Retinal pigment epithelial cell (primary cell): ENCODE results near the gene ADGRL3.

Experiments used
- DNase-seq: peaks from one replicate; pipeline ENCODE4 v3.0.0-alpha.2; 2010; ENCODE audit warnings: low read depth
- H3K4me3 ChIP-seq: 2 replicates; pipeline ENCODE4 v1.5.1; 2011; ENCODE audit warnings: mild to moderate bottlenecking, low read length, control low read depth, moderate library complexity
- TF ChIP-seq, protein P1 (sequence below): conservative IDR thresholded peaks from 2 replicates; pipeline ENCODE4 v1.5.1; 2011; ENCODE audit warnings: low read depth, low read length, control low read depth, inconsistent platforms

ADGRL3 gene

DNA sequence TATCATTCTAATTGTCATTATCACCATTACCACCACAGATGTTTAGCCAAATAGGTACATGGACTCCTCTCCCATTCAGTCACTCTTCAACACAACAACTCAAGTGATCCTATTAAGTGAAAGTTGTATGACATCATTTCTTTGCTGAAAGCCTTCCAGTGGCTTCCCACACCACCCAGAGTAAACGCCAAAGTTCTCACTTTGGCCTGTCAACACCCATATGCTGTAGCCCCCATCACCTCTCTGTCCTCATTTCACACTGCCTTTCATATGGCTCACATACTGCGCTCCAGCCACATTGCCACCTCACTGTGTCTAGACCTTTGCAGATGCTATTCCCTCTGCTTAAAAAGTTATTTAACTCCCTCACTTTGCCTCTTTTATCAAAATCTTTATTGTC is 682.3 kb downstream of the ADGRL3 start:
- DNase-seq: no peak
- TF ChIP-seq, protein P1, sequence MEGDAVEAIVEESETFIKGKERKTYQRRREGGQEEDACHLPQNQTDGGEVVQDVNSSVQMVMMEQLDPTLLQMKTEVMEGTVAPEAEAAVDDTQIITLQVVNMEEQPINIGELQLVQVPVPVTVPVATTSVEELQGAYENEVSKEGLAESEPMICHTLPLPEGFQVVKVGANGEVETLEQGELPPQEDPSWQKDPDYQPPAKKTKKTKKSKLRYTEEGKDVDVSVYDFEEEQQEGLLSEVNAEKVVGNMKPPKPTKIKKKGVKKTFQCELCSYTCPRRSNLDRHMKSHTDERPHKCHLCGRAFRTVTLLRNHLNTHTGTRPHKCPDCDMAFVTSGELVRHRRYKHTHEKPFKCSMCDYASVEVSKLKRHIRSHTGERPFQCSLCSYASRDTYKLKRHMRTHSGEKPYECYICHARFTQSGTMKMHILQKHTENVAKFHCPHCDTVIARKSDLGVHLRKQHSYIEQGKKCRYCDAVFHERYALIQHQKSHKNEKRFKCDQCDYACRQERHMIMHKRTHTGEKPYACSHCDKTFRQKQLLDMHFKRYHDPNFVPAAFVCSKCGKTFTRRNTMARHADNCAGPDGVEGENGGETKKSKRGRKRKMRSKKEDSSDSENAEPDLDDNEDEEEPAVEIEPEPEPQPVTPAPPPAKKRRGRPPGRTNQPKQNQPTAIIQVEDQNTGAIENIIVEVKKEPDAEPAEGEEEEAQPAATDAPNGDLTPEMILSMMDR: no peak
- H3K4me3 ChIP-seq: no peak overlapping the region

DNA sequence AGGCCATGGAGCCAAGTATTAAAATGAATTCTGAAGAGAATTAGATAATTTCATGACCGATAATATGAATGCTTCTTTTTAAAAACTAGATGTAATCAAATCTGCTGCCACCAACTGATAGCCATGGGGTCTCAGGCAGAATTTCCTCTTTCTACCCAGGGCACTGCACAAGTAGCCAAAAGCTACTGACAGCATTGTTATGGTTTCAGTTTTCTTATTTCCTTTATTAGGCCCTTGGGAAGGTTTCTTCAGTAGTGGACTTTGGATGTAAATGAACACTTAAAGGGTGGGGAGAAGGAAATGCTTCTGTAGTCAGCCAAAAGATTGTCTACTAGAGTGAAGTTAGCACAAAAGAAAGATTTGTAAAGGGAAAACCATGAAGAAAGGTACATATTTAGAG is 686.0 kb downstream of the ADGRL3 start:
- TF ChIP-seq, protein P1: no peak
- H3K4me3 ChIP-seq: no peak overlapping the region
- DNase-seq: no peak

DNA sequence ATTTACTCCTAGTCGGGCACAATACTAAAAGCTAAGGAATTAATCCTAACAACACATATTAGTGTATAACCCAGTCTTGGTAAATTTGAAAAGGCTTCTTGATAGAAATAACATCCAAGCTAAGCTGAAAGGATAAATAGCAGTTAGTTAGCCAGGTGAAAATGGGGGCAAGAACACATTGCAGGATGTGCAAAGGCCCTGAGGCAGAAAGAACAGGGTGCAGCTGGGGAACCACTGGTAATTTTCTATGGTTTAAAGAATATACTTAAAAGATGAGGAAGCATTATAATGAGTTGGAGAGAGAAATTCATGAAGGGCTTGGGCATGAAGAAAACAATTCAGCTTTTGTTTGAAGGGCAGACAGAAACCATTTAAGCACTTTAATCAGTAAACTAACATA is 689.0 kb downstream of the ADGRL3 start:
- DNase-seq: no peak
- no peak overlapping the region for H3K4me3 ChIP-seq
- TF ChIP-seq, protein P1: no peak

DNA sequence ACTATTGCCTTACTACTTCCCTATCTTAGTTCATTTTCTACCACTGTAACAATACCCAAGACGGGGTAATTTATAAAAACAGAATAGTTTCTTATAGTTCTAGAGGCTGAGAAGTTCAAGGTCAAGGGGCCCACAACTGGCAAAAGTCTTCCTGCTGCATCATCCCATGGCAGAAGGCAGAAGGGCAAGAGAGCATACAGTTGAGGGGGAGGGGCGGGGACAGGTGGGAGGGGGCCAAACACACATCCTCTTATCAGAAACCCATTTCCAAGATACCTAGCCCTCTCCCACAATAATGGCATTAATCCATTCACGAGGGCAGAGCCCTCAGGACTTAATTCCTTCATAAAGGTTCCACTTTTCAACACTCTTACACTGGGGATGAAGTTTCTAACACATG is 690.2 kb downstream of the ADGRL3 start:
- H3K4me3 ChIP-seq: no peak overlapping the region
- TF ChIP-seq, protein P1: no peak
- DNase-seq: no peak

DNA sequence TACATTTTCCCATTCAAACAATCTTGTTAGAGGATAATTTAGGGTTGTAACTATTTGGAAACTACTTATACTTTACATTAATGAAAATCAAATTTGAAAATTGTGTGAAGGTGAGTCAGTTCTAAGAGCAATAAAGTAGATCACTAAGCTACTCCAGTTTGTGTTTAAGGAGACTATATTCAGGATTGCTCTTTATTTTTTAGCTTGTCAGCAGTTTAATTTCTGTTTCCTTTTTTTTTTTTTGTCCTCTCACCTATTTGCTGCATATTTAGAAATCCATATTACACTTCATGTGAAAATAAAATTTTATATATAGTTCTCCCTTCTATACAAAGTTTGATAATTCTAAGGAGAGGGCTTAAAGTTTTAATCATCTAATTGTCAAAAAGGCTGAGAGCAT is 691.8 kb downstream of the ADGRL3 start:
- TF ChIP-seq, protein P1: no peak
- no peak overlapping the region for H3K4me3 ChIP-seq
- no peak for DNase-seq

DNA sequence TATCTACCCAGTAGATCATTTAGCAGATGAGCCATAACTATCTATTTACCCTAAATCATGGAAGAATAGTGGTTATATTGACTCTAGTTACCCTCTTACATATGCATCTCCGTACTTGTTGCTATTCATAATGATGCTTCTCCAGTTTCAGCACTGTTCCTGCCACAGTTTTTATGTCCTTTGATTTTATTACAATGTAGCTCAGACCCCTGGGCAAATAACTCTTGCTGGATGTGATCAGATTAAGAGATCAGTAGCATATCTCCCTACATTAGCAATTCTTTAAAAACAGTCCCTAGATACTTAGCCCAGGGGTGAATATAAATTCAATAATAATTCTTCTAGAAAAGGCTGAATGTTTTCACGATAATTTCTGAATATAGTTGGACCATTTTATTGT is 696.5 kb downstream of the ADGRL3 start:
- DNase-seq: no peak
- TF ChIP-seq, protein P1: no peak
- no peak overlapping the region for H3K4me3 ChIP-seq

DNA sequence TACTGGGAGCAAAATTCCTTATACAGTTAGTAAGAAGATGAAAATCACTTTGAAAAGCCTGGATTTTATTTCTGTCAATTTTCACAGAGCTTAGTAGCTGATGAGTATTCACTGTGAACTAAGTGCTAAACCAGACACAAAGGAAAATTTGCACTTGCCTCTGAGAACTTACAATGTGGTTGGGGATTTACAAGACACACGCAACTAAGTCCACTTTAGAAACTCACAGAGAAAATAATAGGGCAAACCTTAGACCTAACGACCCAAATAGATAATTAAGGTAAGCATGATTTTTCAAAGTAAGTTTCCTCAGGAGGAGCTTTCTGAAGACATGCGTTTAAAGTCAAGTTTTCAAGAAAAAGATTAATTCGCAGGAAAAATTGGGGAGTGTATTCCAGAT is 708.9 kb downstream of the ADGRL3 start:
- TF ChIP-seq, protein P1: no peak
- DNase-seq: no peak
- H3K4me3 ChIP-seq: no peak overlapping the region
